SK-N-SH (cell line): ENCODE data around the gene CMPK1.

Experiments
- CTCF ChIP-seq: fragments of 200-600 bp; sonication (generic); IDR thresholded peaks from 2 replicates; pipeline ENCODE4 v1.6.1; 2017; ENCODE audit warnings: antibody characterized with exemption, mild to moderate bottlenecking, moderate library complexity
- EZH2phosphoT487 ChIP-seq: fragments of 200-600 bp; sonication (generic); IDR thresholded peaks from 2 replicates; pipeline ENCODE4 v1.6.1; 2017; ENCODE audit warnings: low read depth, mixed run types, mild to moderate bottlenecking, antibody characterized with exemption, moderate library complexity, borderline replicate concordance
- GABPA ChIP-seq: IDR thresholded peaks from 2 replicates; pipeline ENCODE4 v1.4.0; 2012; ENCODE audit warnings: low read depth, mild to moderate bottlenecking
- SIN3A ChIP-seq: IDR thresholded peaks from 2 replicates; pipeline ENCODE4 v1.6.1; 2012; ENCODE audit warnings: low read depth, mild to moderate bottlenecking, low read length, moderate library complexity, borderline replicate concordance
- TF ChIP-seq, protein P1 (sequence below): fragments of 150-350 bp; IDR thresholded peaks from 2 replicates; pipeline ENCODE4 v1.6.1; 2017; ENCODE audit warnings: antibody characterized with exemption, low read length, low read depth, borderline replicate concordance

- TF ChIP-seq CTCF, result no peak
- TF ChIP-seq SIN3A, result no peak
- TF ChIP-seq, protein P1, sequence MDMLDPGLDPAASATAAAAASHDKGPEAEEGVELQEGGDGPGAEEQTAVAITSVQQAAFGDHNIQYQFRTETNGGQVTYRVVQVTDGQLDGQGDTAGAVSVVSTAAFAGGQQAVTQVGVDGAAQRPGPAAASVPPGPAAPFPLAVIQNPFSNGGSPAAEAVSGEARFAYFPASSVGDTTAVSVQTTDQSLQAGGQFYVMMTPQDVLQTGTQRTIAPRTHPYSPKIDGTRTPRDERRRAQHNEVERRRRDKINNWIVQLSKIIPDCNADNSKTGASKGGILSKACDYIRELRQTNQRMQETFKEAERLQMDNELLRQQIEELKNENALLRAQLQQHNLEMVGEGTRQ, result no peak
- TF ChIP-seq EZH2phosphoT487, result no peak
- TF ChIP-seq GABPA, result no peak
Measured at GRCh38 chr1:47417170-47418044, 83.8 kb downstream of the CMPK1 start.
